Measurements from ENCODE around the gene NHLH2. TPM values are rescaled to one million over a fixed set of nuclear protein-coding genes. Genes with fewer than 3 reads are reported as not detected.

NHLH2 gene
- total and polyA plus RNA-seq, 2 experiments from 2014 or later, result 0.02 TPM; not detected in 1

GRCh38 chr1:115832651-115833050, 8.3 kb downstream of the NHLH2 start:
- no peaks in the 10 kb centered on the region for H3K9me2 ChIP-seq (replicated peaks; ENCODE audit: insufficient read depth)

GRCh38 chr1:115830963-115831362, 10.0 kb downstream of the NHLH2 start:
- no peaks in the 10 kb centered on the region for H3K9me2 ChIP-seq (replicated peaks; ENCODE audit: insufficient read depth)
- 83% methylated on average over 3 of the region's 3 CpGs for WGBS (ENCODE audit: low lambda C conversion rate, missing lambda C conversion rate)
- peaks cover 34% of the 10 kb centered on the region for H3K27me3 ChIP-seq
- H3K79me2 ChIP-seq, result no peaks in the 10 kb centered on the region
- H3K9me3 ChIP-seq (ENCODE audit: low read depth), result no peaks in the 10 kb centered on the region
- no peak for DNase-seq (ENCODE audit: low spot score)
- no peaks in the 10 kb centered on the region for H4K20me1 ChIP-seq (ENCODE audit: insufficient read depth, poor library complexity, severe bottlenecking)
- H3K36me3 ChIP-seq (replicated peaks; ENCODE audit: insufficient read depth, low read depth), result no peaks in the 10 kb centered on the region
- H3K4me2 ChIP-seq, result no peak overlapping the region
- H3K27ac ChIP-seq, result no peak overlapping the region
- no peak overlapping the region for H3K4me3 ChIP-seq
- peaks cover 5% of the 10 kb centered on the region for H3K4me1 ChIP-seq (ENCODE audit: insufficient read depth)
- no peak for TF ChIP-seq EZH2phosphoT487 (IDR thresholded peaks at IDR 0.05; ENCODE audit: low read depth, severe bottlenecking, unreplicated experiment)
- TF ChIP-seq CTCF (IDR thresholded peaks at IDR 0.05; ENCODE audit: poor library complexity), result no peak
- no peak for TF ChIP-seq EZH2 (IDR thresholded peaks at IDR 0.05; ENCODE audit: borderline replicate concordance)
- no peak overlapping the region for H2AFZ ChIP-seq

More at GRCh38 chr1:115832651-115833050, 8.3 kb downstream of the NHLH2 start:
- WGBS (ENCODE audit: low lambda C conversion rate, missing lambda C conversion rate), result 79% methylated on average over 8 of the region's 8 CpGs
- Histone ChIP-seq H3K4me1 (ENCODE audit: insufficient read depth) (peaks cover 8% of the 10 kb centered on the region), H3K27me3 (peaks cover 36% of the 10 kb centered on the region), H4K20me1 (ENCODE audit: insufficient read depth, poor library complexity, severe bottlenecking) (no peaks in the 10 kb centered on the region), H3K4me3 (no peak overlapping the region), H3K4me2 (no peak overlapping the region), H3K36me3 (replicated peaks; ENCODE audit: insufficient read depth, low read depth) (no peaks in the 10 kb centered on the region), H3K27ac (no peak overlapping the region), H2AFZ (no peak overlapping the region), H3K79me2 (no peaks in the 10 kb centered on the region), H3K9me3 (ENCODE audit: low read depth) (no peaks in the 10 kb centered on the region)
- TF ChIP-seq EZH2phosphoT487 (IDR thresholded peaks at IDR 0.05; ENCODE audit: low read depth, severe bottlenecking, unreplicated experiment) (no peak), CTCF (IDR thresholded peaks at IDR 0.05; ENCODE audit: poor library complexity) (no peak), EZH2 (IDR thresholded peaks at IDR 0.05; ENCODE audit: borderline replicate concordance) (no peak)
- no peak for DNase-seq (ENCODE audit: low spot score)

GRCh38 chr1:115829947-115830346, 11.0 kb downstream of the NHLH2 start:
- peaks cover 27% of the 10 kb centered on the region for H3K27me3 ChIP-seq
- WGBS (ENCODE audit: low lambda C conversion rate, missing lambda C conversion rate), result 73% methylated on average over 3 of the region's 3 CpGs
- no peak overlapping the region for H3K27ac ChIP-seq
- no peaks in the 10 kb centered on the region for H3K9me3 ChIP-seq (ENCODE audit: low read depth)
- H3K4me3 ChIP-seq, result no peak overlapping the region
- H3K36me3 ChIP-seq (replicated peaks; ENCODE audit: insufficient read depth, low read depth), result no peaks in the 10 kb centered on the region
- no peak overlapping the region for H3K4me2 ChIP-seq
- no peak for DNase-seq (ENCODE audit: low spot score)
- H2AFZ ChIP-seq, result no peak overlapping the region
- no peak for TF ChIP-seq EZH2 (IDR thresholded peaks at IDR 0.05; ENCODE audit: borderline replicate concordance)
- TF ChIP-seq CTCF (IDR thresholded peaks at IDR 0.05; ENCODE audit: poor library complexity), result no peak
- no peak for TF ChIP-seq EZH2phosphoT487 (IDR thresholded peaks at IDR 0.05; ENCODE audit: low read depth, severe bottlenecking, unreplicated experiment)
- H3K9me2 ChIP-seq (replicated peaks; ENCODE audit: insufficient read depth), result no peaks in the 10 kb centered on the region
- no peaks in the 10 kb centered on the region for H4K20me1 ChIP-seq (ENCODE audit: insufficient read depth, poor library complexity, severe bottlenecking)
- H3K79me2 ChIP-seq, result no peaks in the 10 kb centered on the region
- peaks cover 5% of the 10 kb centered on the region for H3K4me1 ChIP-seq (ENCODE audit: insufficient read depth)
